GM19023 (cell line): ENCODE measurements around the gene ELK3.

ENCODE experiments used
- ATAC-seq: cut with Tn5 transposase; IDR thresholded peaks from one replicate; pipeline ENCODE4 v1.9.1; 2021; ENCODE audit warnings: mild to moderate bottlenecking, moderate library complexity; ENCODE audit not compliant: unreplicated experiment

Gene ELK3

GRCh38 chr12:96256672-96257361 lies 62.6 kb downstream of the ELK3 start:
- ATAC-seq, result no peak

DNA sequence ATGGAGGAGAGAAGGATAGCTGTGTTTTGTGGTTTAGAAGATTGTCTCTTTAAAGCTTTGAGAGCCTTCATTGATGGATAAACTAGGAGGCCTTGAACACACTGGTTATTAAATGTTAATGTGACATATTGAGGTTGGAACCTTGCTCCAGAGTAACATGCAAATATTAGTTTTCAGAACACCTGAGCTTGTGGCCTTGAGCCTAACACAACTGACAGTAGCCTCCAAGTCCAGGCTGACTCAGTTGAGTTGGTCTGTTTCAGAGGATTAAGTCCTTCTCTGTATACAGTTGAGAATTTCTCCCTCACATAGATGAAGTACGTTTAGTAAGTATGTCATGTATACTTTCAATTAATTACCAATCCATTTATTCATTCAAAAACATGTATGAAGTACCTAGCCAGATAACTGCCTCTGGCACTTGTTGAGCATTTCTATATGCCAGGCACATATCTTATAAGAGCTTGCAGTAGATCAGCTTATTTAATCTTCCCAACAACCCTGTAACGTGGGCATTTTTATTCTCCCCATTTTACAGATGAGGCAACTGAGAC lies 63.5 kb downstream of the ELK3 start:
- ATAC-seq, result no peak

DNA sequence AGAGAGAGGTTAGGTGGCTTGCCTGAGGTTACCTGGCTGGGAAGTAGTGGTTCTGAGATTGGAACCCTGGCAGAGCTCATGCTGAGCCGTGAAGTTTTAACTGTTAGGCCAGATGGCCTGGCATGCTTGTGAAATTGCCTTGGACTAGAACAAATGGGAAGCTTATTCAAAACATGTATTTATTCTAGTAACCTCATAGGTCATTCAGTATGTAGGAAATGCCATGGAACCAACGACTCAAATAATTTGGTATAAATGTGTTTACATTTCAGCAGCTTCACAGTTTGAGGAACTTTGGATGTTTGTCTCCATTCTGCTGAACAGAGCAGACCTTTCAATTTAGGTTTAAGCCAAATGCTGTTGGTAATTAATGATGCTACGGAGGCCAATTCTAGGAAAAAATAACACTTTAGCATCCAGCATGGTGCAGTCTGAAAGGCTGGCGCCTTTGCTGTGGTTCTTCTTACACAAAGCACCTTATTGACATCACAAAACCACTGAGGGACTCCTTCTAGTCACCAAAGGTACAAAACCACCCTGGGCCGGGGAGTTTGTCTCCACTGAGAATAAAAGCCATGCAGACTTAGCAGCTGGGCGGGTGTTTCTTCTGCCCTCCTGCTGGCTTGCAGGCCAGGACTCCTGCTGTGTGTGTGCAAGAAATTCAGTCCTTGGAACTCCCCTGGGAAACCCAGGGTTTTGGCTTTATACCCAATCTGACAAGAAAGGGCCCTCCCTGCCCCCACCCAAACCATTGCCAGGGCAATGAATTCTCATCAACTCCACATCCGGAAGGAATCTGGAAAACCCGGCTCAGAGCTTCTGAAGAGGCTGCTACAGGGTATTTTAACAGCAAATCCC lies 64.2 kb downstream of the ELK3 start:
- no peak for ATAC-seq

GRCh38 chr12:96260231-96260630 lies 66.1 kb downstream of the ELK3 start:
- no peak for ATAC-seq

- no peak for ATAC-seq
Measured at GRCh38 chr12:96260644-96261043, 66.5 kb downstream of the ELK3 start.

GRCh38 chr12:96261557-96261956 lies 67.4 kb downstream of the ELK3 start:
- no peak for ATAC-seq

- no peak for ATAC-seq
Measured at GRCh38 chr12:96263449-96263902, 69.3 kb downstream of the ELK3 start.

DNA sequence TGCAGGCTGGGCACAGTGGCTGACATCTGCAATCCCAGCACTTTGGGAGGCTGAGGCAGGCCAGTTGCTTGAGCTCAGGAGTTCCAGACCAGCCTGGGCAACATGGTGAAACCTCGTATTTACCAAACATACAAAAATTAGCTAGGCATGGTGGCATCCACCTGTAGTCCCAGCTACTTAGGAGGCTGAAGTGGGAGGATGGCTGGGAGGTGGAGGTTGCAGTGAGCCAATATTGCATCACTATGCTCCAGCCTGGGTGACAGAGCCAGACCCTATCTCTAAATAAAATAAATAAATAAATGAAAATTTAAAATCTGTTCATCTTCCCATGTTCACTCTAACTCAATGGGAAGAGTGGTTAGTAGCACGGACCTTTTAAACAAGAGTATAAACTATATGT lies 71.2 kb downstream of the ELK3 start:
- ATAC-seq, result no peak

- ATAC-seq, result no peak
Measured at GRCh38 chr12:96265836-96266235, 71.7 kb downstream of the ELK3 start.

DNA sequence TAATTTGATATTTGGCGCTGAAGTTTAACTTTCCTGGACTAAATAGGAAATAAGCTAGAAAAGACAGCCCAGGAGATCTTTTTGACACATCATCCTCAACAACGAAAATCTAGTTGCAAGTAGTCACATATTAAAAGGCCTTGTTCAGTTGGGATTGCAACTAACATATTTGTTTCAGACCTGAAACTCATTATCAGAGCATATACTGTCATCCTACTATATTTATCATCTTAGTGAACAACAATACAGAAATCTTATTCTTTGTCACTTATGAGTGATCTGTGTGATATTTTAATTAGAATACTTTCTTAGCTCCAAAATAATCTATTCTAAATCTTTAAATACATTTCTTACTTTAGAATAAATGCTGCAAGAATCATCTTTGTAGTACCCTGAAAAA lies 72.1 kb downstream of the ELK3 start:
- ATAC-seq, result no peak

GRCh38 chr12:96271469-96272199 lies 77.5 kb downstream of the ELK3 start:
- ATAC-seq, result no peak

DNA sequence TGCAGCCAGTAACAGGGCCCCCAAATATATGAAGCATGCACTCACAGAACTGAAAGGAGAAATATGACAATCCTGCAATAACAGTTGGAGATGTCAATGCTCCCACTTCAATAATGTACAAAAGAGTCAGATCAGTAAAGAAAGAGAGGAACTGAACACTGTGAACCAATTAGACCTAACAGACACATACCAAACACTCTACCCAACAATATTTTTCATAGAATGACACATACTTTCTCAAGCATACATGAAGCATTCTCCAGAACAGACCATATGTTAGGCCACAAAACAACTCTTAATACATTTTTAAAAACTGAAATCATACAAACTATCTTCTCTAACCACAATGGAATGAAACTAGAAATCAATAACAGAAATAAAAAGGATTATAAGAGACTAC lies 80.2 kb downstream of the ELK3 start:
- ATAC-seq, result no peak

GRCh38 chr12:96285158-96285557 lies 91.0 kb downstream of the ELK3 start:
- no peak for ATAC-seq

GRCh38 chr12:96289067-96289466 lies 94.9 kb downstream of the ELK3 start:
- no peak for ATAC-seq

DNA sequence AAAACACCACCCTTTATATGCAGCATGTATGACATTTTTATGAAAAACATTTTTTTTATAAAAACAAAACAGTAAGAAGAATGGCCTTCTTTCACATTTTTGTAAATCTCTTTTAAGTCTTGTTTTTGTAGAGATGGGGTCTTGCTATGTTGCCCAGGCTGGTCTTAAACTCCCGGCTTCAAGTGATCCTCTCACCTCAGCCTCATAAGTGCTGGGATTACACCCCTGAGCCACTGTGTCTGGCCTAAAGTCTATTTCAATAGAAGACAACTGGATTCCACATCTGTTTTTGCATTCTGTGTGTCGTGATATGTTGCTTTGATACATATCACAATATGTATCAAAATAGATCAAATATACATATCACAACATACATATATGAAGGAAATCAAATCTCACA lies 98.9 kb downstream of the ELK3 start:
- ATAC-seq, result no peak

- ATAC-seq, result no peak
Measured at GRCh38 chr12:96294831-96295230, 100.7 kb downstream of the ELK3 start.

DNA sequence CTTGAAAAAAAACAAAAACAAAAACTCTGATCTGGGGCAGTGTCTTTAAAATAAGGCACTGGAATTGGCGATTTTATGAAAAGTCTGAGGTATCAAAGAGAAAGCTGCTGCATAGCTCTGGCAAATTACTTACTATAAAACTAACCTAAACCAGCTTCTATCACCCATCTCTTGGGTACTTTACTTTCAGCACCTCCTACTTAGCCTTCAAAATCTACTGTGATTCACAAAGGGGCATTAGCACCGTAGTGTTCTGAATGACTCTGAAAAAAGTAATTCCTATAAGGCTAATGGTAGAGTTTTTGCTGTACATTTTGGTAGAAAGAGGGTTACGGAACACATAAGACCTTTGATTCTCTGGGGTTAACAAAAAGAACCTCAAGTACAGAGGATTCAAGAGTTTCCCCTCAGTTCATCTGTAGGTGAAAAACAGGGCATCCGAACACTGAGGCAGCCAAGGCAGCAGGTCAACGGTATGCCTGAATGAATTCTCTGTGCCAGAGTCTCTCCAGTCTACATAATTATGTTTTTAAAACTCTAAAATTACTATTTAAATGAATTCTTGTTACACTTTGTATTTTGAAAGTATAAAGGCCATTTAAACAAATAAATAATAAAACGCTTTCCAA lies 101.5 kb downstream of the ELK3 start:
- ATAC-seq, result no peak

DNA sequence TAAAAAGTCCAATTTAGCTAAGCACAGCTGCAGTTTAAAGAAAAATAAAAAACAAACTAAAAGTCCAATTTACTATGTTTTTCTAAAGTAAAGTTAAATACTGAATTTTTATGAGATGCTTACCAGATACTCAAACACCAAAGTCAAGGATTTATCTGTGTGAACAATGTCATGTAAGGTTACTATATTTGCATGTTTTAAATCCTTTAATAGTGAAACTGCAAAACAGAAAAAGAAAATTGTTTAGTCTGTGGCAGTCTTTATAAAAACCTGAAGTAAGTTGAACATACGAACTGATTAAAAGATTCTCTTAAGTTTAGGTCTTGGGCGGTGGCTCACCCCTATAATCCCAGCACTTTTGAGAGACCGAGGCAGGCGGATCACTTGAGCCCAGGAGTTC lies 103.3 kb downstream of the ELK3 start:
- no peak for ATAC-seq

- ATAC-seq, result no peak
Measured at GRCh38 chr12:96300064-96300463, 105.9 kb downstream of the ELK3 start.

DNA sequence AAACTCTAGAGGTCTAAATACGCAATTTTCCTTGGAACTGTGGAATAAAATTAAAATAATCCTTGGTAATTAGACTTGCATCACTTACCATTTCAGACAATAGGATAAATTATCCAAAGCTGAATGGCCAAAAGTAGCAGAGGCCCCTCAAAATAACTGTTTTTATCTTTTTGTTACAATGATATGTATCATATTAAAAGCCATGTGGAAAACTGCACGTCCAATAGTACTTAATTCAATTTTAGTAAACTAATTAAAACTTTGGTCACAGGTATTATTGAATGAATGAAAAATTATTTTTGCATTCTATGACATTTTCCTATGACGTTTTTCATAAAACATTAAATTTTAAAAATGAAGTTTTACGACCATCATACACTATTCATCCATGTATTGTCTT lies 107.6 kb downstream of the ELK3 start:
- no peak for ATAC-seq
